CD4-positive, alpha-beta T cell treated with Interferon alpha-2 for 1 hour (primary cell): Measurements from ENCODE around the gene TGFB1.

Experiments
- DNase-seq, 2 donors: peaks; one replicate each; pipeline ENCODE4 v3.0.0-alpha.2; 2020 to 2022

The TGFB1 gene

GRCh38 chr19:41339936-41340335, 13.8 kb downstream of the TGFB1 start:
- DNase-seq, result no peak

- DNase-seq, result no peak
Measured at GRCh38 chr19:41335467-41335866, 18.3 kb downstream of the TGFB1 start.

GRCh38 chr19:41334793-41335192, 18.9 kb downstream of the TGFB1 start:
- DNase-seq, result peak in 1 of 2 donors; percentile 20

GRCh38 chr19:41332468-41332867, 21.3 kb downstream of the TGFB1 start:
- no peak for DNase-seq

- DNase-seq, result no peak
Measured at GRCh38 chr19:41332000-41332399, 21.7 kb downstream of the TGFB1 start.

GRCh38 chr19:41330946-41331678, 22.6 kb downstream of the TGFB1 start:
- no peak for DNase-seq

- peak in 1 of 2 donors; percentile 40 for DNase-seq
Measured at GRCh38 chr19:41330481-41330880, 23.2 kb downstream of the TGFB1 start.

- peak in 1 of 2 donors; percentile 47 for DNase-seq
Measured at GRCh38 chr19:41328842-41329225, 24.9 kb downstream of the TGFB1 start.

- DNase-seq, result peak in 1 of 2 donors; percentile 41
Measured at GRCh38 chr19:41328157-41328841, 25.4 kb downstream of the TGFB1 start.

- DNase-seq, result peak; percentile 84 to 89
Measured at GRCh38 chr19:41327576-41328156, 26.1 kb downstream of the TGFB1 start.

- peak in 1 of 2 donors; percentile 48 for DNase-seq
Measured at GRCh38 chr19:41327076-41327575, 26.6 kb downstream of the TGFB1 start.

- DNase-seq, result peak; percentile 36 to 46
Measured at GRCh38 chr19:41325947-41326706, 27.6 kb downstream of the TGFB1 start.

GRCh38 chr19:41325640-41325946, 28.1 kb downstream of the TGFB1 start:
- DNase-seq, result no peak

GRCh38 chr19:41324921-41325639, 28.6 kb downstream of the TGFB1 start:
- peak in 1 of 2 donors; percentile 24 for DNase-seq

GRCh38 chr19:41324231-41324702, 29.5 kb downstream of the TGFB1 start:
- DNase-seq, result no peak

- DNase-seq, result peak in 1 of 2 donors; percentile 30
Measured at GRCh38 chr19:41323430-41324125, 30.1 kb downstream of the TGFB1 start.

GRCh38 chr19:41323023-41323422, 30.7 kb downstream of the TGFB1 start:
- DNase-seq, result no peak

- DNase-seq, result no peak
Measured at GRCh38 chr19:41322451-41322850, 31.3 kb downstream of the TGFB1 start.

GRCh38 chr19:41321600-41322270, 32.0 kb downstream of the TGFB1 start:
- DNase-seq, result peak in 1 of 2 donors; percentile 40

- no peak for DNase-seq
Measured at GRCh38 chr19:41321204-41321599, 32.5 kb downstream of the TGFB1 start.

- no peak for DNase-seq
Measured at GRCh38 chr19:41320568-41320967, 33.2 kb downstream of the TGFB1 start.
